HL-60/S4 (cell line): ENCODE measurements around the gene NUDT13.

Experiments
- in situ Hi-C: fragments of 300-500 bp; cut with MboI; formaldehyde crosslinking; loops from 2 replicates; pipeline ENCODE4 v1.14.3; 2022; ENCODE audit warnings: low sequenced_read_pairs

Gene NUDT13

GRCh38 chr10:73110345-73110849 is at the start of gene NUDT13:
Gene NUDT13, plus strand, starts transcription at chr10:73110455. Its CDS starts 3,911 bp downstream, at chr10:73114366.
- in situ Hi-C loops = no loop called here

GRCh38 chr10:73060738-73061635 is 49.3 kb upstream of the NUDT13 start:
- in situ Hi-C loops = loop anchor here (25.0 kb wide), 1 partner anchor 699 kb away; the partner anchor contains the start of gene DNAJB12

- in situ Hi-C loops = loop anchor here (25.0 kb wide), 1 partner anchor 699 kb away; the partner anchor contains the start of gene DNAJB12
These were observed 48.5 kb upstream of the NUDT13 start for GRCh38 chr10:73061743-73062142.

GRCh38 chr10:73065441-73065840 is 44.8 kb upstream of the NUDT13 start:
- in situ Hi-C loops = loop anchor here (25.0 kb wide), 1 partner anchor 703 kb away; the partner anchor contains the start of gene DNAJB12

GRCh38 chr10:73073627-73074026 is 36.6 kb upstream of the NUDT13 start:
- in situ Hi-C loops = loop anchor here (25.0 kb wide), 1 partner anchor 711 kb away; the partner anchor contains the start of gene DNAJB12

- in situ Hi-C loops = no loop called here
These were observed 34.4 kb upstream of the NUDT13 start for GRCh38 chr10:73075829-73076228.

GRCh38 chr10:73076360-73077183 is 33.7 kb upstream of the NUDT13 start:
- in situ Hi-C loops = no loop called here

- in situ Hi-C loops = no loop called here
These were observed 30.3 kb upstream of the NUDT13 start for GRCh38 chr10:73079779-73080541.

- in situ Hi-C loops = no loop called here
These were observed 27.0 kb upstream of the NUDT13 start for GRCh38 chr10:73083221-73083620.

- in situ Hi-C loops = no loop called here
These were observed 26.0 kb upstream of the NUDT13 start for GRCh38 chr10:73084209-73084608.

- in situ Hi-C loops = no loop called here
These were observed 23.4 kb upstream of the NUDT13 start for GRCh38 chr10:73086816-73087215.

GRCh38 chr10:73088304-73088703 is 22.0 kb upstream of the NUDT13 start:
- in situ Hi-C loops = no loop called here

- in situ Hi-C loops = no loop called here
These were observed 17.4 kb upstream of the NUDT13 start for GRCh38 chr10:73092830-73093229.

GRCh38 chr10:73093922-73094850 is 16.1 kb upstream of the NUDT13 start:
- in situ Hi-C loops = no loop called here

- in situ Hi-C loops = no loop called here
These were observed 15.2 kb upstream of the NUDT13 start for GRCh38 chr10:73094986-73095480.

- in situ Hi-C loops = no loop called here
These were observed 14.7 kb upstream of the NUDT13 start for GRCh38 chr10:73095481-73096021.

GRCh38 chr10:73096041-73096448 is 14.2 kb upstream of the NUDT13 start:
- in situ Hi-C loops = no loop called here

GRCh38 chr10:73096449-73097304 is 13.6 kb upstream of the NUDT13 start, which contains the start of gene P4HA1:
Gene P4HA1, minus strand, starts transcription at chr10:73096866. Its CDS starts 21,983 bp downstream, at chr10:73074883.
- in situ Hi-C loops = no loop called here
